Kidney (tissue), 14 donors: ENCODE results near the gene PSMD10. TPM values are rescaled to one million over a fixed set of nuclear protein-coding genes. Genes with fewer than 3 reads are reported as not detected.

Source experiments
- DNase-seq, 5 donors: peaks; one replicate each; pipeline ENCODE4 v3.0.0-alpha.2; 2013 to 2020
- FAIRE-seq: peaks from 2 replicates; lab custom pipeline; 2012; peaks lifted over from hg19 to GRCh38; lab: Jason Lieb, UNC
- H3K27ac ChIP-seq, 2 donors: one replicate each; pipeline ENCODE4 v1.7.0; 2013; ENCODE audit warnings: low read depth in 2 of 2, low read length in 2 of 2, inconsistent platforms in 1 of 2
- H3K27me3 ChIP-seq: one replicate; pipeline ENCODE4 v1.7.1; 2013; ENCODE audit warnings: low read length, inconsistent platforms; ENCODE audit not compliant: control insufficient read depth, insufficient read depth
- H3K36me3 ChIP-seq, 3 donors: one replicate each; pipeline versions ENCODE4 v1.7.0 to v1.7.1; 2013; ENCODE audit warnings: low read length in 3 of 3, control low read depth in 1 of 3, inconsistent platforms in 1 of 3; ENCODE audit not compliant: insufficient read depth in 3 of 3, control insufficient read depth in 2 of 3
- H3K4me1 ChIP-seq, 3 donors: one replicate each; pipeline versions ENCODE4 v1.7.0 to v1.7.1; 2013; ENCODE audit warnings: low read length in 3 of 3, inconsistent platforms in 1 of 3, low read depth in 1 of 3; ENCODE audit not compliant: control insufficient read depth in 2 of 3, insufficient read depth in 2 of 3
- H3K4me3 ChIP-seq, 3 donors: one replicate each; pipeline versions ENCODE4 v1.7.0 to v1.8.1; 2013; ENCODE audit warnings: low read length in 3 of 3, control low read depth in 1 of 3, inconsistent platforms in 1 of 3
- H3K9ac ChIP-seq, 3 donors: one replicate each; pipeline versions ENCODE4 v1.7.0 to v1.7.1; 2013; ENCODE audit warnings: low read length in 3 of 3, control low read depth in 1 of 3, inconsistent platforms in 1 of 3
- H3K9me3 ChIP-seq, 3 donors: one replicate each; pipeline versions ENCODE4 v1.7.0 to v1.7.1; 2013; ENCODE audit warnings: low read length in 3 of 3, control low read depth in 1 of 3, inconsistent platforms in 1 of 3; ENCODE audit not compliant: control insufficient read depth in 2 of 3, insufficient read depth in 1 of 3
- CTCF ChIP-seq: IDR thresholded peaks from 3 replicates; pipeline ENCODE4 v1.5.1; 2012; ENCODE audit warnings: mild to moderate bottlenecking, moderate library complexity, borderline replicate concordance; ENCODE audit not compliant: insufficient read depth; ENCODE audit errors: extremely low read depth
- intact Hi-C: fragments of 100-400 bp; cut with DNase I; formaldehyde crosslinking; loops from one replicate; pipeline ENCODE4 v1.11.1; 2022
- polyA plus RNA-seq: library from polyadenylated mRNA; stranded (reverse); fragments of 350-450 nt; fragmentation: Illumina TruSeq; extraction: RNeasy Lipid Tissue Mini Kit (QIAGEN cat#74804); gene quantifications from one replicate; pipeline ENCODE4 v1.2.3, GENCODE V29; 2014; ENCODE audit warnings: low read depth, low replicate concordance; ENCODE audit not compliant: insufficient read depth
- total RNA-seq: library from RNA; stranded (reverse); fragmentation: NEBNext Ultra II Directional; extraction: Animal tissue kit (Norgen Biotek cat#: 25700); gene quantifications from one replicate; pipeline ENCODE4 v1.2.1, GENCODE V29; 2021
- donor health status: control.
- donor health status: control.
- donor health status: control.
- donor health status: control.
- donor health status: control.
- donor health status: DM: yes; HTN: yes; CAD: no.
- donor health status: Normal renal cell carcinoma (clear cell type).

The PSMD10 gene
- total and polyA plus RNA-seq, 2 donors from 2014 or later: 32.7 to 36.1 TPM

GRCh38 chrX:108081110-108081509, 10.2 kb downstream of the PSMD10 start:
- no peaks in the 10 kb centered on the region for H3K9me3 ChIP-seq
- TF ChIP-seq CTCF: no peak
- peaks cover 0 to 2% (median 0%) of the 10 kb centered on the region in 3 donors for H3K36me3 ChIP-seq
- no peaks in the 10 kb centered on the region for H3K4me1 ChIP-seq
- H3K27ac ChIP-seq: no peak overlapping the region
- no peak for DNase-seq
- intact Hi-C loops: no loop called here
- no peak overlapping the region for H3K9ac ChIP-seq
- H3K4me3 ChIP-seq: no peak overlapping the region
- FAIRE-seq: no peak
- no peaks in the 10 kb centered on the region for H3K27me3 ChIP-seq

GRCh38 chrX:108072746-108073145, 18.6 kb downstream of the PSMD10 start:
- Histone ChIP-seq H3K4me3 (no peak overlapping the region), H3K9ac (no peak overlapping the region), H3K4me1 (no peaks in the 10 kb centered on the region), H3K27me3 (peaks cover 3% of the 10 kb centered on the region), H3K9me3 (no peaks in the 10 kb centered on the region), H3K36me3 (no peaks in the 10 kb centered on the region), H3K27ac (no peak overlapping the region)
- no peak for FAIRE-seq
- DNase-seq: no peak
- no peak for TF ChIP-seq CTCF
- intact Hi-C loops: no loop called here

GRCh38 chrX:108071578-108071977, 19.8 kb downstream of the PSMD10 start:
- Histone ChIP-seq H3K4me1 (no peaks in the 10 kb centered on the region), H3K36me3 (no peaks in the 10 kb centered on the region), H3K27me3 (peaks cover 6% of the 10 kb centered on the region), H3K9me3 (no peaks in the 10 kb centered on the region), H3K27ac (no peak overlapping the region), H3K4me3 (no peak overlapping the region), H3K9ac (no peak overlapping the region)
- DNase-seq (no peak), FAIRE-seq (no peak)
- no peak for TF ChIP-seq CTCF
- intact Hi-C loops: no loop called here

- no peak for FAIRE-seq
- Histone ChIP-seq H3K4me1 (no peaks in the 10 kb centered on the region), H3K27ac (no peak overlapping the region), H3K9ac (no peak overlapping the region), H3K4me3 (no peak overlapping the region), H3K27me3 (peaks cover 6% of the 10 kb centered on the region), H3K9me3 (no peaks in the 10 kb centered on the region), H3K36me3 (no peaks in the 10 kb centered on the region)
- no peak for DNase-seq
- no peak for TF ChIP-seq CTCF
- intact Hi-C loops: no loop called here
Measured at GRCh38 chrX:108070891-108071290, 20.5 kb downstream of the PSMD10 start.
